NCI-H2196 (cell line): ENCODE results near the gene EXOC4.

Experiments
- DNase-seq: peaks from one replicate; lab custom pipeline; 2025; ENCODE audit not compliant: unreplicated experiment; lab: John Stamatoyannopoulos, UW

EXOC4 gene

GRCh38 chr7:133360201-133360600 lies 107.3 kb downstream of the EXOC4 start:
- no peak for DNase-seq

- no peak for DNase-seq
These were observed 108.9 kb downstream of the EXOC4 start for GRCh38 chr7:133361806-133362205.

DNA sequence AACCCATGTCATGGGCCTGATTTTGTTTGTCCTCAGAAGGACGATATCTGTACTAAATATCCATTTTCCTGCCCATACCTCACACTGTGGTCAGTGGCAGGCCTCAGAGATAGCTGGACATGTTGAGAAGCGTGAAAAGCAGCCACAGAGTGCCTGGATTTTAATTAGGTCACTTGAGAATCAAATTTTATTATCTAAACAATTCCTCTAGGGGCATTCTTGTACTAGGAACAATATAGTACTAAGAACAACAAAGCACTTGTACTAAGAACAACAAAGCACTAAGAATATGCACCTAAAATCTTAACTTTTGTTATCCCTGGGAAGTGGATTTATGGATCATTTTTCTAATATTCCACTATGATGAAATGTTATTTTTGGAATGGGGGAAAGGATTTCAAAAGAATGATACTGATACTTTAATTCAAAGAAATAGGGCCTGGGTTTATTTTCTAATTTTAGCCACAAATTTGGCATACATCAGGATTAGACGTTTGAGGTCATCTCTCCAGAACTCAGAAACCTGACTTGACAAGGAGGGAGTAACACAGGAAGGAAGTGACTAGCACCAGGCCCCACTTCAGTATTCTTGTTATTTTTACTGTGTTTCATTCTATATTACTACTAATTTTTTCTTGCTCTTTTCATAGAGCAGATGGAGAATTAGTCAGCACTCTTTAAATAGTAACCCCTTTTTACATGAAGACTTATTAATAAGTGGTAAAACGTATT lies 112.2 kb downstream of the EXOC4 start:
- no peak for DNase-seq

DNA sequence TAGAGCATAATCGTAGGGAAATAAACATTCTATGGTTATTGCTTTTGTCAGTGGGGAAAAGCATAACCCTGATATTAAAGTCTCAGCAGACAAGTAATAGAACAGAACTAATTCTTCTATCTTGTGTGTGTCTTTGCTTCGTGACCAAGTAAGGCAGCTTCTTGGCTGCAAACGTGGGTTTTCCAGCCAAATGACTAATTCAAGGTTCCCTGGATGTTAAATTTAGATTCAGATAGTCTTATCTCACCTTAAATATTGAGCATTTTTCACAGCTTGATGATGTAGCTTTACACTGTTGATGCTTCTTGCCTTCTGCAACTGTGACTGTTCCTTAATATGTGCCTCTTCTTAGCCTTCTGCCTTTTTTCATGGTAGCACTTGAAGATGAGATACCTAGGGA lies 113.0 kb downstream of the EXOC4 start:
- no peak for DNase-seq

- no peak for DNase-seq
These were observed 114.7 kb downstream of the EXOC4 start for GRCh38 chr7:133367561-133367960.

- DNase-seq: no peak
These were observed 116.3 kb downstream of the EXOC4 start for GRCh38 chr7:133369130-133369529.

DNA sequence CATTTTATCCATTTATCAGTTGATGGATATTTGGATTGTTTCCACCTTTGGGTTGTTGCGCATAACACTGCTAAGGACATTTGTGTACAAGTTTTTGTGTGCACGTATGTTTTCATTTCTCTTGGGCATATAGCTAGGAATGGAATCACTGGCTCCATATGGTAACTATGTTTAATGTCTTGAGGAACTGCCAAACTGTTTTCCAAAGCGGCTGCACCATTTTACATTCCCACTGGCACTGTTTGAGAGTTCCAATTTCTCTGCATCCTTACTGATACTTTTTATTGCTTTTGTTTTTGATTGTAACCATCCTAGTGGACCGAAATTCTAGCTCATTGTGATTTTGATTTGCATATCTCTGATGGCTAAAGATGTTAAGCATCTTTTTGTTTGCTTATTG lies 118.7 kb downstream of the EXOC4 start:
- no peak for DNase-seq

DNA sequence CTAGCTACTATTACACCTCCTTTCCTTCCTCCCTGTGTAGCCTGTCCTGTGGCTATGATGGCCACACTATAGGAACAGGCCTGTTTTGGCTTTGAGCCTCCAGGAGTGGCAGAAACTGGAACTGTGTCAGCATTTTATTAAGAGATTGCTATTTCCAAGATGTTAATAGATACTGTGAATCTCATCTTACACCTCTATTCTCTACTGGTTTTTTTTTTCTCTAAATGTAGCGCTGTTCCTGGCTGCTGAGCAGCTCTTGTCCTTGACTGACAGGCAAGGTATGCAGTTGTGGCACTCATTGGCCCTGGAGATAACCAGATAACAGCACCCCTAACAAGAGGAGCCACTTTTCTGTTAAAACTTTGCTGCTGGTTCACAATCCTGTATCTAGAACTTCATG lies 119.5 kb downstream of the EXOC4 start:
- no peak for DNase-seq

- no peak for DNase-seq
These were observed 123.6 kb downstream of the EXOC4 start for GRCh38 chr7:133376514-133376913.

- no peak for DNase-seq
These were observed 129.1 kb downstream of the EXOC4 start for GRCh38 chr7:133381965-133382364.

GRCh38 chr7:133382775-133383559 lies 130.1 kb downstream of the EXOC4 start:
- DNase-seq: no peak

- DNase-seq: no peak
These were observed 133.3 kb downstream of the EXOC4 start for GRCh38 chr7:133386205-133386604.

- DNase-seq: no peak
These were observed 136.8 kb downstream of the EXOC4 start for GRCh38 chr7:133389727-133390126.

DNA sequence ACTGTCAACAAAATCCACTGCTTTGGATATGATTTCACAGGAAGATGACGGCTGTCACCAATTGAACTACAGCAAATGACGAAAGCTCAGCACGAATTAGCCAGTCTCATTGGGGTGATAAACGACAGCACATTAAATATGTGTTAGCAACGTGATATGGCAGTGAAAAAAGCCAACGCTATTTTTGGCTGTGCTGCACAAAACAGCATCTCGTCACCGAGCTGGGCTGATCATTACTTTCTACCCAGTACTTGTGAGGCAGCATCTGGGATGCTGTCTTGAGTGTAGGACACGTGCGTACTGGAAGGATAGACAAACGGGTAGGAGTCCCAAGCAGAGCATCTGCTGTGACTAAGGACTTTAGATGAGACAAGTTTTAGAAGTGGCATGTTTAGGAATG lies 138.3 kb downstream of the EXOC4 start:
- no peak for DNase-seq

- DNase-seq: no peak
These were observed 141.5 kb downstream of the EXOC4 start for GRCh38 chr7:133394369-133394768.

GRCh38 chr7:133395551-133395950 lies 142.7 kb downstream of the EXOC4 start:
- DNase-seq: no peak

- no peak for DNase-seq
These were observed 145.6 kb downstream of the EXOC4 start for GRCh38 chr7:133398506-133398905.

- DNase-seq: no peak
These were observed 148.3 kb downstream of the EXOC4 start for GRCh38 chr7:133401225-133401624.

GRCh38 chr7:133408212-133408611 lies 155.3 kb downstream of the EXOC4 start:
- no peak for DNase-seq

- no peak for DNase-seq
These were observed 156.5 kb downstream of the EXOC4 start for GRCh38 chr7:133409421-133409820.

- no peak for DNase-seq
These were observed 157.1 kb downstream of the EXOC4 start for GRCh38 chr7:133409966-133410365.

- DNase-seq: no peak
These were observed 158.5 kb downstream of the EXOC4 start for GRCh38 chr7:133411395-133411794.

DNA sequence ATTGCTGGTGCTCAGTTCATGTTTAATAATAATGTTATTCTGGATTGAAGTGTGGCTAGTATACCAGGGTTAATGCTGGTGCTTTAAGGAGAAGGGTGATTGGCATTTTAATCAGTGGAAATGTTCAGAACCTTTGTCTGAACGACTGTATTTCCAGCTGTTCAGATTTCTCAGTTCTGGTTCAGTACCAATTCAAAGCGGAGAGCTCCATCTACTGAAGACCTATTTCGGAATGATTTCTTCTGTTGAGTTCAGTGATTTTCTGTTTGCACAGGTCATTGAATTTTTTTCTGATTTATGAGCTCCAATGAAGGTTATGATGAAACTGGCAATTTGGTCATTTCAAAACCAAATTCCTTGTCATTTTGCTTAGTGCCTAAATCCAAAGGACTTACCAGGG lies 160.1 kb downstream of the EXOC4 start:
- no peak for DNase-seq
